ENCODE data around the gene GLRA1.

The GLRA1 gene

GRCh38 chr5:151912360-151912759 lies 12.3 kb downstream of the GLRA1 start:
- in situ Hi-C loops (cut with MboI; ENCODE audit: low pct_unique_long_range_greater_than_20kb, low sequenced_read_pairs, unreplicated experiment) = no loop called here
- TF ChIP-seq CTCF (IDR thresholded peaks at IDR 0.05; ENCODE audit: extremely low read depth, insufficient read depth, missing control alignments) = no peak
- no peak for DNase-seq (ENCODE audit: low spot score)

- in situ Hi-C loops (cut with MboI; ENCODE audit: low pct_unique_long_range_greater_than_20kb, low sequenced_read_pairs, unreplicated experiment) = no loop called here
- no peak for DNase-seq (ENCODE audit: low spot score)
- TF ChIP-seq CTCF (IDR thresholded peaks at IDR 0.05; ENCODE audit: extremely low read depth, insufficient read depth, missing control alignments) = no peak
These were observed 13.6 kb downstream of the GLRA1 start for GRCh38 chr5:151911011-151911410.

GRCh38 chr5:151909628-151910027 lies 15.0 kb downstream of the GLRA1 start:
- no peak for TF ChIP-seq CTCF (IDR thresholded peaks at IDR 0.05; ENCODE audit: extremely low read depth, insufficient read depth, missing control alignments)
- DNase-seq (ENCODE audit: low spot score) = no peak
- in situ Hi-C loops (cut with MboI; ENCODE audit: low pct_unique_long_range_greater_than_20kb, low sequenced_read_pairs, unreplicated experiment) = no loop called here

GRCh38 chr5:151906246-151906645 lies 18.4 kb downstream of the GLRA1 start:
- in situ Hi-C loops (cut with MboI; ENCODE audit: low pct_unique_long_range_greater_than_20kb, low sequenced_read_pairs, unreplicated experiment) = no loop called here
- TF ChIP-seq CTCF (IDR thresholded peaks at IDR 0.05; ENCODE audit: extremely low read depth, insufficient read depth, missing control alignments) = no peak
- no peak for DNase-seq (ENCODE audit: low spot score)

GRCh38 chr5:151905557-151905961 lies 19.1 kb downstream of the GLRA1 start:
- TF ChIP-seq CTCF (IDR thresholded peaks at IDR 0.05; ENCODE audit: extremely low read depth, insufficient read depth, missing control alignments) = no peak
- DNase-seq (ENCODE audit: low spot score) = no peak
- in situ Hi-C loops (cut with MboI; ENCODE audit: low pct_unique_long_range_greater_than_20kb, low sequenced_read_pairs, unreplicated experiment) = no loop called here

GRCh38 chr5:151904909-151905308 lies 19.7 kb downstream of the GLRA1 start:
- in situ Hi-C loops (cut with MboI; ENCODE audit: low pct_unique_long_range_greater_than_20kb, low sequenced_read_pairs, unreplicated experiment) = no loop called here
- no peak for DNase-seq (ENCODE audit: low spot score)
- TF ChIP-seq CTCF (IDR thresholded peaks at IDR 0.05; ENCODE audit: extremely low read depth, insufficient read depth, missing control alignments) = no peak

GRCh38 chr5:151904127-151904526 lies 20.5 kb downstream of the GLRA1 start:
- no peak for TF ChIP-seq CTCF (IDR thresholded peaks at IDR 0.05; ENCODE audit: extremely low read depth, insufficient read depth, missing control alignments)
- in situ Hi-C loops (cut with MboI; ENCODE audit: low pct_unique_long_range_greater_than_20kb, low sequenced_read_pairs, unreplicated experiment) = no loop called here
- no peak for DNase-seq (ENCODE audit: low spot score)

All from GM13977 (cell line).